GOT3 (cell line): ENCODE measurements around the gene G0S2.

Experiments
- DNase-seq: peaks from one replicate; lab custom pipeline; 2025; ENCODE audit warnings: mixed read lengths; lab: John Stamatoyannopoulos, UW

Gene G0S2

DNA sequence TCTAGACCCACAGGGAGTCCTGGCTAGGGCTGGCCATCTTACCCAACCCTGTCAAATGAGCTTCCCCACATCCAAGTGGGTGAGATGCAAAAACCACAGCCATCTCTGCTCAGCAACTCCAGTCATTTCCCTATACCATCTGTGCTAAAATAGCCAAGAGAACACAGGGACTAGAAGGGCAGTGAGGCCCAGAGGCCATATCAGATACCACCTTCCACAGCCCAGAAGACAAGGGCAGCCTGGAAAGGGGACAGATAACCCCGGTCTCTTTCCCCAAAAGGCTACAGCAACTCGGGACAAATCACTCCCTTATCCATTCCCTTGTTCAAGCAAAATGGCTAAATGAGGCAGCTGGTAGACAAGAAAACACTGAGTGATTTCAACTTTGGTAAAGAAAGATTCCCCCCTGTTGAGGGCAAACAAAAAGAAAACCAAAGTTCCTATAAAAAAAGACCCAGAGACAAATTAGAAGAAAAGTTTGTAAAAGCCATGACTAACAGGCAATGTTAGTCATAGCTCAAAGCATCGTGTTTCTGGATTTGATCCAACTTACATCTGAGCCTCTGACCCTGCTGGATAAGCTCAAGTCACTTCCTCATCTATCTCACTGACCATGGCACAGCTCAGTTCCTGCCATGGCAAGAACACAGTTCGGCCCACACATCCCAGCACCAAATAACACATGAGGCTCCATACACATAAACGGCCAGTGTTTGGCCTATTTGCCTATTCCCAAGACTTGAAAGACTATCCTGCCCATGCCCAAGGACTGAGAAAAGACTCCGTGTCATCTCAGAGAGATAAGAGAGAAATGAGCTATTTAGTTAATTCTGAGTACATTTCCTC is 26.1 kb upstream of the G0S2 start:
- no peak for DNase-seq

DNA sequence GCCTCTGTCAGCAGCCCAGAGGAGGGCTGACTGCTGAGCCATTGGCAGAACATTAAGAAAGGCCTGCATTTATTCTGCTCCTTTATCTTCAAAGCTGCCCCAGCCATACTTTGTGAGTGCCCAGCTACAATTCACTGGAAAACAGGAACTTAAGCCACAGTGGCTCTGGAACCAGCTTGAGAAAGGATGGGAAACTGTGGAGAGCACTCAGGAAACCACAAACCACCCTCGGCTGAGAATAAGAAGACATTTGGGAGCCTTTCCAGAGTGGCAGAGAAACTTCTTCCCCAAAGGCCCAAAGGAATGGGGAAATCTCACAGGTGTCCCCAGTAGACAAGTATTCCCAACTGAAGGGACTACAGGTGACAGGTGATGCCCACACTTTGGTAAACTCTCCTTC is 24.8 kb upstream of the G0S2 start:
- no peak for DNase-seq

DNA sequence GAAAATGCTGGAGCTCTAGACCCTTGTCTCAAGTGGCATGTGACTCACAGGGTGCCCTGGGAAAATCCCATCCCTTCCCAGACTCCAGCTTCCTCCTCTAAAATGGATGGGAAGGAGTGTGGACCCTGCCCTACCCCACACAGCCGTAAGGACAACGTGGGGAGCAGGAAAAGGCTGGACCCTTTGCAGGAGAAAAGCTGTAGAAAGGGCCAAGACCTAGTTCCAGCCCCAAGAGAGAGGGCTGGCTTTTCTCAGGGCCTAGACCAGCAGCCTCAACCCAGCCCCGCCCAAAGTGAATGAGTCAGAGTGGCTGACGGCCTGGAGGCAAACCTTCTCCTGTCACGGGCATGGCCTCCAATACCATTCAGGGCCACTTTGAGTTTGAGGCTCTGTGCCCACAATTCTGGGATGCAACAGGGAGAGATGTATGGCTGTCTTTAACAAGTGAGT is 24.0 kb upstream of the G0S2 start:
- peak; percentile 36 for DNase-seq

DNA sequence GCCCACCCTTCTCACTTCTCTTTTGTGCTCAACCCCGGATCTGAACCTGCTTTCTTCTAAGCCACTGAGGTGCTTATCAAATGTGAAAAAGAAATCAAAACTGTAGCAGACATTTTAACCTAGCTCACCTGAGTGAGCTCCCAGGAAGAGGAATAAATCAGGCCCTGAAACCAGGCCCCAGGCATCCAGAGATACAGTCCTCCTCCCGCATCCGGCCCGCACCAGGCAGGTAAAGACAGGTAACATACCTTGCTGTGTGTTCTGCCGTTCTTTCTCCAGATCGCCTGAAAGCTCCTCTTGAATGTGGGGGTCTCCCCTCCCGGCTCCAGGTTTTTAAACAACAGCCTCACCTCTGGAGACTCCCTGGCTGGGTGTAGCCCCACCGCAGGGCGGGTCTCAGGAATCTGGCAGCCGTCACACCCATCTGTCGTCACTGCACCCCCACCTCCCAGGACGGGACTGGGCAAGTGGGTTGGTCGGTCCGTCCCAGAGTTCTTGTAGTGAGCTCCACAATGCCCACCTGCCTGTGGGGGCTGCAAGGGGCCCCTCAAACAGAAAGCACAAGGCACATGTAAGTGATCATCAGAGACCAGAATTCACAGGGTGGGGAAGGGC is 23.0 kb upstream of the G0S2 start, which contains the start of gene LAMB3:
TSS of gene LAMB3 (minus strand) at position 305 of the 615 bp plus-strand sequence. CDS start 1,481 bp downstream, outside the sequence.
- DNase-seq: no peak

DNA sequence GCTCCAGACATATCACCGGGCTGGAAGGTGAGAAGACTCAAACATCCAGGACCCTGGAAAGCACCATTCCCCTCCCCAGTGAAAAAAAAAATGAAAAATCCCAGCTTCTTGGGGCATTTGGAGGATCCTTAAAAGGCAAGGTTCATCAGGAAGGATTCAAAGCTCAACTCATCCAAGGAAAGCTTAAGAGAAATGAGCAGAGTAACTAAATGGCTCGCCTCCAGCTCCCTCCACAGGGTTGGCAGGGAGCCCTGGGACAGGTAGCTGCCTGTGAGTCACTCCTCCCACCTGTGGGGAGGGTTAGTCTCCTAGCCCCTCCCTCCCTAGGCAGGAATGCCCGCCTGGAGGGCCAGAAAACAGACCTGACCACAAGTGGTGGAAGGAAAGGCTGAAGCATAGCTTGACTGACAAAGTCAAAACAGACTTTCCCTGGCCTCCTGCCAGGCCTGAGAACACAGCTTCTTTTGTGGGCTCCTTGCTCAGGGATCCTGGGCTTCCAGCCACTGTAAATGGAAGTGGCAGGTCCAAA is 22.3 kb upstream of the G0S2 start:
- no peak for DNase-seq

DNA sequence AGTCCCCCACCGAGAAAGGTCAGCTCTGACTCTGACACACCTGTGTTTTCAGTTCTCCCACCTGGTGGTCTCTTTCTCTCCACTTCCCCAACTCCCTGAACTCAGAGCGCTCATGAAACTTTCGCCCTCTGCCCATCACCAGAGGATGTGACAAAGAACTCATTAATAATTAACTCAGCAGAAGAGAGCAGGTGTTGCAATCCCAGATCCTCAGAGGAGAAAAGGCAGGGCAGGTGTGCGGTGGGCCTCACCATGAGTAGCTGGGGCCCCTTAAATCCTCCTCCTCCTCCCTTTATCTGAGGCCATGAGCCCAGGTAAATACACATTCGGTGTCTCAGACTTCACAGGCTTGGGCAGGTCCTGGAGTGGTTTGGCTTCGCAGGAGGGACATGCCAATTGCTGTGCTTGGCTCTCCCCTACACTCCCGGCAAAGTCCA is 21.3 kb upstream of the G0S2 start:
- no peak for DNase-seq

DNA sequence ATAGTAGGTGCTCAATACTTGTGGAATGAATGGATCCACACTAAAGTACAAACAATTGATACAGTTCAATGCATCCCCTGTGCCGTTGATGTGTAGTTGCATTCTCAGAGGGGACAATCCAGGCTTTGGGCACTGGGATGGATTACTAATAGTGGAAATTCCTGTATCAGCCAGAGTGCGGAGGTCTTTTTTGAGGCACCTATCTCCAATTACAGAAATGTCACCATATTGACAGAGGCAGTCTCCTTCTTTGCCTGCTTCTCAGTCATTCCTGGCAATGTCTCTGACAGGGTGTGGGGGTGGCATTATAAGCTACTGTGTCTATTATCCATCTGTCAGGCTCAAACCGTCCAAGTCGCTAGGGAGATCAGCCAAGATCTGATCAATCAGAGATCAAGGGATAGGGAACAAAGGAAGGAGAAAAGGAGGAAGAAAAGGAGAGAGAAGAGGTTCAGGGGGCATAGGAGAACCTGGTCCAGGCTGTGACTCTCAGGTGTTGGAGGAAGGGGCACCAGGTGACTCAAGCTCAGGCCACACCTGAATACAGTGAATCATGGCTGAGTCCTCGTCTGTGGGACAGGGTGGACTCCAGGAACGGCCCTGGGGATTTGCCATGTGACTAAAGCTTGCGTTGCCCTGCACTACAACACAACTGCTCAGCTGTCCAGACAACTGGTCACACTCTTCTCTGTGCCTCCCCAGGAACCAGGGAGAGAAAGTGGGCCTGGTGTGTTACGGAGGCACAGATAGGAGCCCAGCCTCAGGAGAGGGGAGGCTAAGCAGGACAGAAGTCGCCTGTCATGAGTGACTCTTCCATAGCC is 19.6 kb upstream of the G0S2 start:
- no peak for DNase-seq

DNA sequence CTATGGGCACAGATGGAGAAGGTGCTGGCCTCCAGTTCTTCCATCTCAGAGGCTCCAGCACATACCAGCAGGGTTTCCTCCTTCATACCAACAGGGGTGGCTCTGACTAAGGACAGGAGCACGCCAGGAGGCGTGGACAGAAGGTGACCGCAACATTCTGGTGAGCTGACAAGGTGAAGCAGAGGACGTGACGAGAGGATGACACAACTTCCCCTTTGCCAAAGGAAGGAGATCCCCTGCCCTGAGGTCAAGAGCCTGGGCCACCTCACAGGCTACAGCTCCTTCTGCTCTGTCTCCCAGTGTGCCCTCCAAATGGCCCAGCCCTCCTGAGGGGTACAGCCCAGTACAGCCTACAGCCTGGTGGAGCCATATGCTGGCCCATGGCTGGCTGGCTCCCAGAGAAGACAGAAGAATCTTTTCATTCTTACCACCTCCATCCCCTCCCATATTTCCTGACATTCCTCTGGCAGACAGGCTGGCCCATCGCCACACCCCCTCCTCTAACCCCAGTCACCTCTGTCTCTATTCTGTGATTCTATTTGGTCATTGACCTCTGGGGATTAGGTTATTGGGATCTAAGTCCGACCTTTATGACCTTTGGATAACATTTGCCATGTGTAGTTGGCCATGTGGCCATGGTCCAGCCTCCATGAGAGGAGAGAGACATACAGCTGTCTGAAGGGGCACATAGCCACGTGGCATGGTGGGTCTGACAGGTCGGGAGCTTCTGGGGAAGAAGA is 17.9 kb upstream of the G0S2 start:
- DNase-seq: no peak

DNA sequence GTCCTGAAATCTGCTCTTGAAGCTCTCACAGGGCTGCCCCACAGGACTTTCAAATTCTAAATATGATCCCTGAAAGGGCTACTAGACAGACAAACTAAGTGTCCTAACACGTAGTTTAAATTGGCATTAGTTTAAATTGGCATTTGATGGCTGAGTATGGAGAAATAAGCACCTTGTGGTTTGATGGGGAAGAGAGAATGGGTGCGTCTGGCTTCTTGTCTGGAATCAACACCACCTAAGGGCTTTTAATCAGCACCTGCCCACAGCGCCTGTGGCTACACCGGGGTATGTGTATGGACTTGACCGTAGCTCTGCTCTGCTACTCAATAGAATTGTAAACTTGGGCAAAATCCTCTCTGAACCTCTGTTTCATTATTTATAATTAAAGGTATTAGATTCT is 17.3 kb upstream of the G0S2 start:
- DNase-seq: no peak

DNA sequence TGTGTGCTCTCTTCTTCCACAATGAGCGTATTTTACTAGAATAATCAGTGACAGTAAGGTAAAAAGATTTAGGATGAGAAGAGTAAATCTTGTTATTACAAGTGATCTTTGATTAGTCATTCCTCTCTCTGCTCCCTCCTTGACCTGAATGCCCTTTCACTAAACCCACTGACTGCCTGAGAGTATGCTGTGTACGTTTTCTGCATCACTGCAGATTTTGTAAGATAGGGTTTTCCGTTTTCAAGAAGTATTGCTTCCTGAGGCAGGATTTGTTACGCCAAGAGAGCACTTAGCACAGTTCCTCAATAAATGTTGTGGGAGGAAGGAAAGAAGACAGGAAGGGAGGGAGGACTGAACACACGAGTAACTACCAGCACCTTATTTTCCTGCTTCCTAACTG is 15.3 kb upstream of the G0S2 start:
- DNase-seq: no peak

DNA sequence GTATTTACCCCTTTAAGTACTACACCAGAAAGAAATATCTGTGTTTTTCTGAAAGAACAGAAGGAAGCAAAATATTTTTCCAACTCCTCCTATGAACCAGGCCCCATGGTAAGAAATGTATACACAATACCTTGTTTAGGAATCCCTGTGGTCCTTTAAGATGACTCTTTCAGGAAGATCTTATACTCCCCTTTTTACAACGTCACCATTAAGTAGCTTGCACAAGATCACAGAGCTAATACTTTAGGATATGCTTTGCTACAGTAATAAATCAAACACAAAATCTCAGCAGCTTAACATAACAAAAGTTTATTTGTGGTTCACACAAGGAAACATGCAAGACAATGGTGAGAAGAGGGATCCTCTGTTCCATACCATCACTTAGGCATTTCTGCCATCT is 14.1 kb upstream of the G0S2 start:
- DNase-seq: no peak

DNA sequence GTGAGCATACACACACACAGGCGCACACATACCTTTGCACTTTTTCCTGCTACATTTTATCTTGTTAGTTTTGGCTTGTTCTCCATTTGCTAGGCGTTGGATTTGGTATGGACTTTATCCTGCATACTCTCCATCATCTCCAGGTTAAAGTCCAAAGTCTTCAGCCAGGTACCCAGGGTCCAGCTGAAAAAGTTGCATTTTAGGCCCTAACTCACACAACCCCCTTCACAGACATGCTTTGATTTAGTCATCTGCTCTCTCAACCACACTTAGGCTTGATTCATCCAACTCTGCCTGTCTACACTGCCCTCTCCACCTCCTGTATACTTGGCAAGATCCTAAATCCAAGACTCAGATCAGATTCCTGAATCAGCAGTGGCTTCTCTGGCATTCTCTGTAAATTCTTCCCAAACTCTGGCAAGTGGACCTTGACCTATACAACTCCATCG is 12.3 kb upstream of the G0S2 start:
- no peak for DNase-seq

DNA sequence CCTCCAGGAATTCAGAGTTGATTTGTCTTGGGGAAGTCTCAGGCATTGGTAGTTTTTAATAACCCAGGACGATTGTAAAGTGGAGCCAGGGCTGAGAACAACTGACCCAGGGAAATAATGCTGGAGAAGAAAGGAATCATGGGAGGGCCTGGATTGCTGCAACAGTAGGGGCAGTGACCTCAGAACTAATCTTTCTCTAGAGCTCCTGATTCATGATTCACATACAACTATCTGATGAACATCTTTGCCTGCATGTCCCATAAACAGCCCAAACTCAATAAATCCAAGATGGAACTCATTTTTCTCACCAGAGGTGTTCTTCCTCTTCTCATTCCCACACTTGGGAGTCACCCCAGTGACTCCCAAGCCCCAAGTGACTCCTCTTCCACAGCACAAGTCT is 8.1 kb upstream of the G0S2 start:
- DNase-seq: no peak

DNA sequence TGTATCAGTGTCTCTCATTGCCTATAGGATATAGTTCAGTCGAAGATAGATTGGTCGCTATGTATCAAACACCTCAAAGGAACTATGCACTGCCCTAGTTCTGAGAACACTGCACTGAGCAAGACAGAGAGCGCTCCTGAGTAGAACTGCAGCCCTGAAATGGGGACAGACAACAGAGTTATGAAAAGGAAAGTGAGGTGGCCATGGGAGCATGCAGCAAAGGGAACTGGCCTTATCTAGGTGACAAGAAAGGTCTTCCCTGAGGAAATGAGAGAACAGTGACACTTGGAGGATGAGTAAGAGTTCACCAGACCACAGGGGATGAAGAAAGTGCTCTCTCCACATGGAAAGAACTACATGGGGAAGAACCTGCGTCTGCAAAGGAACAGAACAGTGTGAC is 7.5 kb upstream of the G0S2 start:
- DNase-seq: no peak

DNA sequence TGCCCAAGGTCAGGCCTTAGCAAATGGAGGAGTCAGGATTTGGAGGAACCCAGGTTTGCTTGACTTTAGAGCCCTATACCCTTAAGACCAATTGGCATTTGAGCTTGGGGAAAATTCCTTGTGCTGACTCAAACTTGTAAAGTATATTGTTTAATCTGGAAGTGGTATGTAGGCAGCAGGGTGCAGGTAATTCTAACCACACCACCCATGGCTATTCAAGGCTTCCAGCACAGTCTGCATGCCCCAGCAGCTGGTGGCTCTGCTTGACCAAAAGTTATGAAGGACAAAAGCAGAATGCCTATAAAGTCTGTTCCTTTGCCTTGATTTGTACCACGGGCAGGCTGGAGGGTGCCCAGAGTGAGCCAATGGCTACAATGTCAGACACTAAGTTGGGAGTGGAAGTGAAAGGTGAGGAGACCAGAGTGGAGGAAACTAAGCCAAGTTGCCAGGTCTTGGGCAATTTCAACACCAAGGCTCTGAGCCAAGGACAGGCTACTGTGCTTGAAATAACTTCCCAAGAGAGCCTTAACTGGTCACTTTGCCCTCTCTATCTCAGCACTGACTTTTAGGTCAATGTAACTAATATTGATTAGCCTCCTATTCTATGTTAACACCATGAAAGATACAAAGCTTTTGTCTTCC is 4.7 kb upstream of the G0S2 start:
- no peak for DNase-seq

DNA sequence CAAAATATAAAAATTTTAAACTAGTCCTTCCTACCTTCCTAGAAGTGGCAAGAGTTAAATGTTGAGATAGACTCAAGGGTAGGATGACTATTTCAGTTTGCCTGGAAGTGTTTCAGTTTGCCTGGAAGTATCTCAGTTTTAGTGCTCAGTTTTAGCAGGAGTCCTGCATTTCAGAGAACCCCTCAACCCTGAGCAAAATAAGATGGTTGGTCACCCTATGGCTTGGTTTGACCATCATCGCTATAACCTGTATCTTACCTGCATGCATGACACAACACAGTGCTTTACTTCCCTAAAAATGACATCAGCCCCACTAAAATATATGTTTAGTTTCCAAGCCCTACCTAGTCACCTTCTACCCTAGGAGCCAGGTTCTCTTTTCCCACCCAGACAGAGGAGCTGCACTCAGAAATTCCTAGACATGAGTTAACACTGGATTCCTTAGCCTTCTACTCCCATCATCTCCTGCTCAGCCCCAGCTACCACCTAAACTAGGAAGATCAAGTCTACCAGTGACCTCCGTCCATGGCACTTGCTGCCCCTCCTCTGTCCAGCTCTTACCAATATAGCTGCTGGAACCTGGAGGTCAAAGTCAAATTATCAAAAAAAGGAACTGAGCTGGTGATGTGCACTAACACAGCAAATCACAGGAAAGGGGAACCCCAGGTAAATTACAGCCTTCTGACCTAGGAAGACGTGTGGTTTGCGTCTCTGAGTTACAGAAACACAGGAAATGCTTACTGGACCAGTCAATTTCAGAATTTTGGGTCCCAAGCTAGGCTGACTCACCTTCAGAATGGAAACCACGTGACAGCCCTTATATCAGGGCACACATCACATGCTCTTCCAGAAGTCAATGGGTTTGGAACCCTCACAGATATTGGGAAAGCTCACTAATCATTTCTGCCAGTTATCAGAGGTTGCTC is 2.2 kb upstream of the G0S2 start:
- DNase-seq: no peak

DNA sequence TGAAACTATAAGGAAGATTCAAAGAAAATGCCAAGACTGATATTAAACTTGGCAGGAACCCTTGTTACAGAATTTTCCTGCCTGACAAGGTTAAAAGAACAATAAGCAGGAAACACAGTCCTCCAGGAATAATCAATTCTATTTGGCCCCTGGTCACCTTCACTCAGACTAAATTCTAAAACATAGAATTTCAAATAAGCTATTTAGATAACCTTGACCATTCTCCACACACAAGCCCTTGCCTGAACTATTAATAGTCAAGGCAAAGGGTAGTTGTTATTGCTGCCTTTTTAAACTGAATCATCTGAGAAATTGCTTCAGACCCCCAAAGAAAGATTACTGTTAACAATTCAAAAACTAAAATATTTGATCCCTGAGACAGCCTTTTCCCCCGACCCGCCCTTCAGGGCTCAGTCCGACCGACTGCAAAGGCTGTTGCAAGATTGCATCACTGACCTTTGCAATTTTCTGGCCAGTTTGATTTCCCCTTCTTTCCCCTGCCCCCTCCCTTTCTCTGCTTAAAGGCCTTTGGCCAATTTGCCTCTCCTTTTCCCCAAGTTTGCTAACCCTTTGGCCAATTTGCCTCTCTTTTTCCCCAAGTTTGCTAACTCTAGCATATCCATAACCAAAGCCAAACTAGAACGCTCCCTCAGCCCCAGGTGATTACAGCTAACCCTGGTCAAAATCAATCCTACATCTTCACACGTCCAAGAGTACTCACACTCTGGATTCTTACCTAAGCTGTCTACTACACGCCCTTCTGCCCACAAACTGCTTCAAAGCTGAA is 1.4 kb upstream of the G0S2 start:
- DNase-seq: no peak

DNA sequence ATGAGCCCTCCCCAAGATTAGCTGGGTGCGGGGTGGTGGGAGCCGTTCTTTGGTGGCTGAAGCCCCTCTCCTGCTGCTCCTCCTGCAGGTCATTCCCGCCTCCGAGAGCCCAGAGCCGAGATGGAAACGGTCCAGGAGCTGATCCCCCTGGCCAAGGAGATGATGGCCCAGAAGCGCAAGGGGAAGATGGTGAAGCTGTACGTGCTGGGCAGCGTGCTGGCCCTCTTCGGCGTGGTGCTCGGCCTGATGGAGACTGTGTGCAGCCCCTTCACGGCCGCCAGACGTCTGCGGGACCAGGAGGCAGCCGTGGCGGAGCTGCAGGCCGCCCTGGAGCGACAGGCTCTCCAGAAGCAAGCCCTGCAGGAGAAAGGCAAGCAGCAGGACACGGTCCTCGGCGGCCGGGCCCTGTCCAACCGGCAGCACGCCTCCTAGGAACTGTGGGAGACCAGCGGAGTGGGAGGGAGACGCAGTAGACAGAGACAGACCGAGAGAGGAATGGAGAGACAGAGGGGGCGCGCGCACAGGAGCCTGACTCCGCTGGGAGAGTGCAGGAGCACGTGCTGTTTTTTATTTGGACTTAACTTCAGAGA is 448 bp downstream of the G0S2 start:
- no peak for DNase-seq
